Activated naive CD8-positive, alpha-beta T cell treated with anti-CD3 and anti-CD28 coated beads, Interleukin-2, amount 50 U/mL, for 24 hours (primary cell): ENCODE measurements around the gene PLD5.
"Not testable (repeated sequence)": the region's sequence is repeated elsewhere in the genome, so short reads cannot be mapped to it uniquely, and the experiment has no call there.

Experiments used
- ATAC-seq: fragments of 150-1000 bp; cut with Tn5 transposase; one replicate; pipeline ENCODE4 v1.10.0; 2021
- DNase-seq: peaks from one replicate; pipeline ENCODE4 v3.0.0; 2021
- H3K27ac Mint-ChIP-seq: one replicate; pipeline ENCODE4 v1.8.0; 2021; ENCODE audit warnings: mild to moderate bottlenecking, mixed read lengths
- H3K27me3 Mint-ChIP-seq: one replicate; pipeline ENCODE4 v1.8.0; 2021; ENCODE audit warnings: mixed read lengths
- H3K36me3 Mint-ChIP-seq: one replicate; pipeline ENCODE4 v1.8.0; 2021; ENCODE audit warnings: low read depth, mixed read lengths
- H3K4me1 Mint-ChIP-seq: one replicate; pipeline ENCODE4 v1.8.0; 2021; ENCODE audit warnings: mixed read lengths
- H3K4me3 Mint-ChIP-seq: one replicate; pipeline ENCODE4 v1.8.0; 2021; ENCODE audit warnings: mild to moderate bottlenecking, moderate library complexity, mixed read lengths
- H3K9me3 Mint-ChIP-seq: one replicate; pipeline ENCODE4 v1.8.0; 2021; ENCODE audit warnings: mixed read lengths

The PLD5 gene

GRCh38 chr1:242184955-242185354, 339.5 kb downstream of the PLD5 start:
- Mint-ChIP-seq H3K9me3 (peaks cover 7% of the 10 kb centered on the region), H3K4me3 (no peak overlapping the region), H3K36me3 (no peaks in the 10 kb centered on the region), H3K4me1 (no peaks in the 10 kb centered on the region), H3K27ac (no peak overlapping the region), H3K27me3 (peaks cover 4% of the 10 kb centered on the region)
- ATAC-seq (no peak), DNase-seq (no peak)

GRCh38 chr1:242179767-242180166, 344.7 kb downstream of the PLD5 start:
- H3K27me3 Mint-ChIP-seq, H3K27ac Mint-ChIP-seq, H3K4me1 Mint-ChIP-seq, H3K36me3 Mint-ChIP-seq, ATAC-seq, H3K4me3 Mint-ChIP-seq, DNase-seq: not testable (repeated sequence)
- peaks cover 11% of the 10 kb centered on the region for H3K9me3 Mint-ChIP-seq

- Mint-ChIP-seq H3K36me3 (no peaks in the 10 kb centered on the region), H3K27ac (no peak overlapping the region), H3K4me1 (no peaks in the 10 kb centered on the region)
These were observed 345.4 kb downstream of the PLD5 start for GRCh38 chr1:242178924-242179708.

GRCh38 chr1:242178436-242178835, 346.1 kb downstream of the PLD5 start:
- Mint-ChIP-seq H3K9me3 (peaks cover 11% of the 10 kb centered on the region), H3K27me3 (no peaks in the 10 kb centered on the region), H3K27ac (no peak overlapping the region), H3K4me1 (no peaks in the 10 kb centered on the region), H3K4me3 (no peak overlapping the region), H3K36me3 (no peaks in the 10 kb centered on the region)
- DNase-seq (no peak), ATAC-seq (no peak)

More at GRCh38 chr1:242178924-242179708, 345.4 kb downstream of the PLD5 start:
- Mint-ChIP-seq H3K27me3 (no peaks in the 10 kb centered on the region), H3K9me3 (peaks cover 11% of the 10 kb centered on the region), H3K4me3 (no peak overlapping the region)
- no peak for DNase-seq
- no peak for ATAC-seq

GRCh38 chr1:242162140-242162539, 362.4 kb downstream of the PLD5 start:
- DNase-seq = no peak
- no peak overlapping the region for H3K27ac Mint-ChIP-seq
- H3K4me1 Mint-ChIP-seq = no peaks in the 10 kb centered on the region
- H3K36me3 Mint-ChIP-seq = no peaks in the 10 kb centered on the region
- no peak for ATAC-seq
- no peak overlapping the region for H3K4me3 Mint-ChIP-seq
- peaks cover 2% of the 10 kb centered on the region for H3K9me3 Mint-ChIP-seq
- H3K27me3 Mint-ChIP-seq = peaks cover 2% of the 10 kb centered on the region

- ATAC-seq (no peak), DNase-seq (no peak)
- Mint-ChIP-seq H3K4me1 (no peaks in the 10 kb centered on the region), H3K36me3 (no peaks in the 10 kb centered on the region), H3K9me3 (peaks cover 20% of the 10 kb centered on the region), H3K27ac (no peak overlapping the region), H3K27me3 (peaks cover 3% of the 10 kb centered on the region), H3K4me3 (no peak overlapping the region)
These were observed 377.2 kb downstream of the PLD5 start for GRCh38 chr1:242147096-242147976.

- no peak for DNase-seq
- no peak overlapping the region for H3K4me3 Mint-ChIP-seq
- no peaks in the 10 kb centered on the region for H3K36me3 Mint-ChIP-seq
- ATAC-seq = no peak
- H3K9me3 Mint-ChIP-seq = peaks cover 20% of the 10 kb centered on the region
- no peak overlapping the region for H3K27ac Mint-ChIP-seq
- peaks cover 3% of the 10 kb centered on the region for H3K27me3 Mint-ChIP-seq
- H3K4me1 Mint-ChIP-seq = no peaks in the 10 kb centered on the region
These were observed 377.8 kb downstream of the PLD5 start for GRCh38 chr1:242146652-242147051.

- Mint-ChIP-seq H3K9me3 (no peaks in the 10 kb centered on the region), H3K4me1 (no peaks in the 10 kb centered on the region), H3K27ac (no peak overlapping the region), H3K36me3 (no peaks in the 10 kb centered on the region), H3K4me3 (no peak overlapping the region), H3K27me3 (peaks cover 6% of the 10 kb centered on the region)
- DNase-seq (no peak), ATAC-seq (no peak)
These were observed 383.7 kb downstream of the PLD5 start for GRCh38 chr1:242140836-242141235.

GRCh38 chr1:242139986-242140385, 384.5 kb downstream of the PLD5 start:
- H3K27me3 Mint-ChIP-seq = peaks cover 6% of the 10 kb centered on the region

GRCh38 chr1:242139442-242139841, 385.1 kb downstream of the PLD5 start:
- DNase-seq (no peak), ATAC-seq (no peak)
- Mint-ChIP-seq H3K9me3 (no peaks in the 10 kb centered on the region), H3K27ac (no peak overlapping the region), H3K36me3 (no peaks in the 10 kb centered on the region), H3K4me3 (no peak overlapping the region), H3K27me3 (peaks cover 6% of the 10 kb centered on the region), H3K4me1 (no peaks in the 10 kb centered on the region)

More at GRCh38 chr1:242139986-242140385, 384.5 kb downstream of the PLD5 start:
- DNase-seq (no peak), ATAC-seq (no peak)
- H3K9me3 Mint-ChIP-seq = no peaks in the 10 kb centered on the region
- no peaks in the 10 kb centered on the region for H3K36me3 Mint-ChIP-seq
- H3K4me3 Mint-ChIP-seq = no peak overlapping the region
- H3K4me1 Mint-ChIP-seq = no peaks in the 10 kb centered on the region
- H3K27ac Mint-ChIP-seq = no peak overlapping the region

GRCh38 chr1:242133796-242134195, 390.7 kb downstream of the PLD5 start:
- DNase-seq = no peak
- H3K4me1 Mint-ChIP-seq = no peaks in the 10 kb centered on the region
- no peaks in the 10 kb centered on the region for H3K36me3 Mint-ChIP-seq

GRCh38 chr1:242133351-242133750, 391.1 kb downstream of the PLD5 start:
- H3K4me3 Mint-ChIP-seq = no peak overlapping the region
- no peak for ATAC-seq
- H3K9me3 Mint-ChIP-seq = peaks cover 4% of the 10 kb centered on the region
- DNase-seq = no peak
- no peak overlapping the region for H3K27ac Mint-ChIP-seq
- H3K36me3 Mint-ChIP-seq = no peaks in the 10 kb centered on the region
- no peaks in the 10 kb centered on the region for H3K27me3 Mint-ChIP-seq
- no peaks in the 10 kb centered on the region for H3K4me1 Mint-ChIP-seq

More at GRCh38 chr1:242133796-242134195, 390.7 kb downstream of the PLD5 start:
- no peak overlapping the region for H3K4me3 Mint-ChIP-seq
- H3K27me3 Mint-ChIP-seq = no peaks in the 10 kb centered on the region
- H3K27ac Mint-ChIP-seq = no peak overlapping the region
- no peak for ATAC-seq
- peaks cover 4% of the 10 kb centered on the region for H3K9me3 Mint-ChIP-seq

- Mint-ChIP-seq H3K27ac (no peak overlapping the region), H3K4me1 (no peaks in the 10 kb centered on the region), H3K9me3 (peaks cover 4% of the 10 kb centered on the region), H3K4me3 (no peak overlapping the region), H3K36me3 (no peaks in the 10 kb centered on the region), H3K27me3 (no peaks in the 10 kb centered on the region)
- ATAC-seq (no peak), DNase-seq (no peak)
These were observed 392.2 kb downstream of the PLD5 start for GRCh38 chr1:242132121-242132817.

GRCh38 chr1:242128951-242129502, 395.5 kb downstream of the PLD5 start:
- Mint-ChIP-seq H3K4me1 (no peaks in the 10 kb centered on the region), H3K9me3 (peaks cover 4% of the 10 kb centered on the region), H3K36me3 (no peaks in the 10 kb centered on the region), H3K27ac (no peak overlapping the region), H3K27me3 (no peaks in the 10 kb centered on the region), H3K4me3 (no peak overlapping the region)
- ATAC-seq (no peak), DNase-seq (no peak)
